ENCODE measurements around the gene COL5A2.

- TF ChIP-seq CTCF (IDR thresholded peaks at IDR 0.05), result no peak
- TF ChIP-seq POLR2A (IDR thresholded peaks at IDR 0.05), result no peak
These were observed 37.5 kb upstream of the COL5A2 start for GRCh38 chr2:189217051-189217450.
